AG10803 (cell line): ENCODE measurements around the gene DPP3.

Experiments used
- DNase-seq: peaks from one replicate; pipeline ENCODE4 v3.0.0; 2010; ENCODE audit warnings: low read depth
- H3K4me3 ChIP-seq: 2 replicates; pipeline ENCODE4 v1.5.1; 2011; ENCODE audit warnings: mild to moderate bottlenecking, low read length, control low read depth
- CTCF ChIP-seq: conservative IDR thresholded peaks from 2 replicates; pipeline ENCODE4 v1.5.1; 2011; ENCODE audit warnings: mild to moderate bottlenecking, low read length, control low read depth, inconsistent platforms

DPP3 gene

GRCh38 chr11:66524304-66525040 lies 44.2 kb downstream of the DPP3 start:
- no peak for DNase-seq
- no peak overlapping the region for H3K4me3 ChIP-seq
- TF ChIP-seq CTCF: no peak

GRCh38 chr11:66529069-66529468 lies 48.8 kb downstream of the DPP3 start:
- no peak for TF ChIP-seq CTCF
- no peak for DNase-seq
- H3K4me3 ChIP-seq: no peak overlapping the region

GRCh38 chr11:66529655-66530054 lies 49.4 kb downstream of the DPP3 start:
- TF ChIP-seq CTCF: no peak
- DNase-seq: no peak
- no peak overlapping the region for H3K4me3 ChIP-seq

- H3K4me3 ChIP-seq: no peak overlapping the region
- no peak for DNase-seq
- no peak for TF ChIP-seq CTCF
These were observed 50.9 kb downstream of the DPP3 start for GRCh38 chr11:66530927-66531709.

GRCh38 chr11:66531841-66532240 lies 51.6 kb downstream of the DPP3 start:
- H3K4me3 ChIP-seq: no peak overlapping the region
- TF ChIP-seq CTCF: no peak
- no peak for DNase-seq

GRCh38 chr11:66532784-66533183 lies 52.5 kb downstream of the DPP3 start:
- TF ChIP-seq CTCF: no peak
- DNase-seq: no peak
- no peak overlapping the region for H3K4me3 ChIP-seq

- no peak for DNase-seq
- TF ChIP-seq CTCF: no peak
- H3K4me3 ChIP-seq: no peak overlapping the region
These were observed 59.1 kb downstream of the DPP3 start for GRCh38 chr11:66539170-66539869.
